ENCODE results near the gene ASPSCR1.

GRCh38 chr17:82034371-82035011, 57.1 kb downstream of the ASPSCR1 start:
- TF ChIP-seq MAX (IDR thresholded peaks at IDR 0.05) (no peak), ELF1 (IDR thresholded peaks at IDR 0.05; ENCODE audit: borderline replicate concordance, low read depth) (no peak), CTCF (IDR thresholded peaks at IDR 0.05 in 2 of 3, conservative IDR thresholded peaks at IDR 0.05 in 1 of 3; ENCODE audit: borderline replicate concordance in 1 of 3, insufficient read depth in 1 of 3, low read depth in 2 of 3, low read length in 2 of 3) (no peak), FOSL1 (IDR thresholded peaks at IDR 0.05; ENCODE audit: low read depth) (no peak), ATF3 (IDR thresholded peaks at IDR 0.05) (no peak), EZH2 (IDR thresholded peaks at IDR 0.05) (no peak)

Measured in HCT116 (cell line).